Ishikawa (cell line): ENCODE data around the gene STMN3.

Experiments used
- CEBPB ChIP-seq: IDR thresholded peaks from 2 replicates; pipeline ENCODE4 v1.6.1; 2012
- CREB1 ChIP-seq: IDR thresholded peaks from 2 replicates; pipeline ENCODE4 v1.6.1; 2012; ENCODE audit warnings: low read depth
- EGR1 ChIP-seq: IDR thresholded peaks from 2 replicates; pipeline ENCODE4 v1.6.1; 2012
- EP300 ChIP-seq: IDR thresholded peaks from 2 replicates; pipeline ENCODE4 v1.6.1; 2012; ENCODE audit warnings: borderline replicate concordance
- FOXM1 ChIP-seq: IDR thresholded peaks from 2 replicates; pipeline ENCODE4 v1.6.1; 2012; ENCODE audit warnings: low read depth, borderline replicate concordance
- NFIC ChIP-seq: IDR thresholded peaks from 2 replicates; pipeline ENCODE4 v1.6.1; 2012
- RAD21 ChIP-seq: IDR thresholded peaks from 2 replicates; pipeline ENCODE4 v1.6.1; 2012; ENCODE audit warnings: low read depth
- TAF1 ChIP-seq: IDR thresholded peaks from 2 replicates; pipeline ENCODE4 v1.6.1; 2012; ENCODE audit warnings: low read depth, mild to moderate bottlenecking
- TEAD4 ChIP-seq: IDR thresholded peaks from 2 replicates; pipeline ENCODE4 v1.6.1; 2012
- YY1 ChIP-seq: IDR thresholded peaks from 2 replicates; pipeline ENCODE4 v1.6.1; 2012; ENCODE audit warnings: low read depth
- TF ChIP-seq, protein P1 (sequence below): IDR thresholded peaks from 2 replicates; pipeline ENCODE4 v1.6.1; 2012
- TF ChIP-seq, protein P2 (sequence below): IDR thresholded peaks from 2 replicates; pipeline ENCODE4 v1.6.1; 2012; ENCODE audit warnings: low read depth, mild to moderate bottlenecking
- TF ChIP-seq, protein P3 (sequence below): IDR thresholded peaks from 2 replicates; pipeline ENCODE4 v1.6.1; 2012

DNA sequence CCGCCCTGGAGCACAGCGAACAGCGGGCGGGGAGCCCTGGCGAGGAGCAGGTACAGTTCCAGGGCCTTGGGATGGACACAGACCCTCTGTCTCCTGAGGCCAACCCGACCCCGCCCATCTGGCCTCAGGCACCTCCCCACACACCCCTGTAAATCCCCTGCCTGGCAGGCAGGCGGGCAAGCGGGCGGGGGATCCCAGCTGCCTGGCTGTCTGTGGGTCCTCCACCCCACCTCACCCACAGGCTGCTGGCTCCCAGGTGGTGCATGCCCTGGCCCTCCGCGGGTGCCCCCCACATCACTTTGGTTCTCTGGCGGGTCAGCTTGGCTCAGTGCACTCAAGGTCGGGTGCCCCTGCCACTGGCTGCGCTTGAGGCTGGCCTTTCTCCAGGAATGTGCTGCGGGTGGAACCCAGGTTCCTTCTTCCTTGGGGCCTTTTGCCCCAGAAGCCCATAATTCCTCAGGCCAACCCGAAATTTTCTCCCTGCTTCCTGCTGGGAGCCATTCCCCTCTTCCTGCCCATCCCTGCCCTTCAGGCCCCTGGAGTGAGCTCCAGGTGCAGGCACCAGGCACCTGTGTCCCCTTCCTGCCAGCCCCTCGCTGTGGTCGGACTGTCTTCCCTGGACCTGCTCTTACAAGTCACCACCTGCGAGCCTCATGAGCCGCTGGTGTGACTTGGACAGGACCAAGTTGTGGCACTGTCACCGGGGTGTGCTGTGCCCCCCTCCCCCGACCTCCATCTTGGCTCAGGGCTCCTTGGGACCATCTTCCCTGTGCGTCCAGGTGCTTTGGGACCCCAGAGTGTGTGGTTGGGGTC lies 37.9 kb upstream of the STMN3 start:
- TF ChIP-seq TAF1 (no peak), NFIC (peak; percentile 39; the same call in 1 of the 2 replicates), EP300 (no peak), TEAD4 (peak; percentile 16; the same call in 1 of the 2 replicates), YY1 (no peak), FOXM1 (no peak), CREB1 (no peak), RAD21 (no peak), EGR1 (no peak), CEBPB (no peak)
- TF ChIP-seq, protein P1, sequence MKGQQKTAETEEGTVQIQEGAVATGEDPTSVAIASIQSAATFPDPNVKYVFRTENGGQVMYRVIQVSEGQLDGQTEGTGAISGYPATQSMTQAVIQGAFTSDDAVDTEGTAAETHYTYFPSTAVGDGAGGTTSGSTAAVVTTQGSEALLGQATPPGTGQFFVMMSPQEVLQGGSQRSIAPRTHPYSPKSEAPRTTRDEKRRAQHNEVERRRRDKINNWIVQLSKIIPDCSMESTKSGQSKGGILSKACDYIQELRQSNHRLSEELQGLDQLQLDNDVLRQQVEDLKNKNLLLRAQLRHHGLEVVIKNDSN = no peak
- TF ChIP-seq, protein P2, sequence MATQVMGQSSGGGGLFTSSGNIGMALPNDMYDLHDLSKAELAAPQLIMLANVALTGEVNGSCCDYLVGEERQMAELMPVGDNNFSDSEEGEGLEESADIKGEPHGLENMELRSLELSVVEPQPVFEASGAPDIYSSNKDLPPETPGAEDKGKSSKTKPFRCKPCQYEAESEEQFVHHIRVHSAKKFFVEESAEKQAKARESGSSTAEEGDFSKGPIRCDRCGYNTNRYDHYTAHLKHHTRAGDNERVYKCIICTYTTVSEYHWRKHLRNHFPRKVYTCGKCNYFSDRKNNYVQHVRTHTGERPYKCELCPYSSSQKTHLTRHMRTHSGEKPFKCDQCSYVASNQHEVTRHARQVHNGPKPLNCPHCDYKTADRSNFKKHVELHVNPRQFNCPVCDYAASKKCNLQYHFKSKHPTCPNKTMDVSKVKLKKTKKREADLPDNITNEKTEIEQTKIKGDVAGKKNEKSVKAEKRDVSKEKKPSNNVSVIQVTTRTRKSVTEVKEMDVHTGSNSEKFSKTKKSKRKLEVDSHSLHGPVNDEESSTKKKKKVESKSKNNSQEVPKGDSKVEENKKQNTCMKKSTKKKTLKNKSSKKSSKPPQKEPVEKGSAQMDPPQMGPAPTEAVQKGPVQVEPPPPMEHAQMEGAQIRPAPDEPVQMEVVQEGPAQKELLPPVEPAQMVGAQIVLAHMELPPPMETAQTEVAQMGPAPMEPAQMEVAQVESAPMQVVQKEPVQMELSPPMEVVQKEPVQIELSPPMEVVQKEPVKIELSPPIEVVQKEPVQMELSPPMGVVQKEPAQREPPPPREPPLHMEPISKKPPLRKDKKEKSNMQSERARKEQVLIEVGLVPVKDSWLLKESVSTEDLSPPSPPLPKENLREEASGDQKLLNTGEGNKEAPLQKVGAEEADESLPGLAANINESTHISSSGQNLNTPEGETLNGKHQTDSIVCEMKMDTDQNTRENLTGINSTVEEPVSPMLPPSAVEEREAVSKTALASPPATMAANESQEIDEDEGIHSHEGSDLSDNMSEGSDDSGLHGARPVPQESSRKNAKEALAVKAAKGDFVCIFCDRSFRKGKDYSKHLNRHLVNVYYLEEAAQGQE = no peak
- TF ChIP-seq, protein P3, sequence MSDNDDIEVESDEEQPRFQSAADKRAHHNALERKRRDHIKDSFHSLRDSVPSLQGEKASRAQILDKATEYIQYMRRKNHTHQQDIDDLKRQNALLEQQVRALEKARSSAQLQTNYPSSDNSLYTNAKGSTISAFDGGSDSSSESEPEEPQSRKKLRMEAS = no peak
